K562 (cell line): Measurements from ENCODE around the gene POLN. TPM values are rescaled to one million over a fixed set of nuclear protein-coding genes. Genes with fewer than 3 reads are reported as not detected.

Experiments
- ADNP ChIP-seq: fragments of 200-800 bp; sonication (Bioruptor generic); IDR thresholded peaks from 2 replicates; pipeline ENCODE4 v1.6.1; 2016; ENCODE audit warnings: missing genetic modification characterization, missing compliant biosample characterization
- BRD4 ChIP-seq: fragments of 200-600 bp; sonication (generic); IDR thresholded peaks from 2 replicates; pipeline ENCODE4 v1.6.1; 2017; ENCODE audit warnings: inconsistent platforms
- CAMTA2 ChIP-seq: fragments of 250-450 bp; sonication (Bioruptor Pico); conservative IDR thresholded peaks from 2 replicates; pipeline ENCODE4 v1.5.1; 2022
- CBX2 ChIP-seq: fragments of 200-600 bp; sonication (generic); IDR thresholded peaks from one replicate; pipeline ENCODE4 v1.6.1; 2012; ENCODE audit warnings: mild to moderate bottlenecking, low read length, inconsistent platforms; ENCODE audit not compliant: insufficient read depth, poor library complexity, severe bottlenecking
- EWSR1 ChIP-seq: fragments of 450-650 bp; IDR thresholded peaks from 2 replicates; pipeline ENCODE4 v1.6.1; 2018; ENCODE audit warnings: borderline replicate concordance, mild to moderate bottlenecking, low read depth, moderate library complexity; ENCODE audit not compliant: partially characterized antibody
- FOS ChIP-seq: IDR thresholded peaks from 3 replicates; pipeline ENCODE4 v1.6.1; 2011; ENCODE audit not compliant: insufficient read length; ENCODE audit errors: extremely low read depth
- HNRNPLL ChIP-seq: fragments of 200-400 bp; formaldehyde crosslinking; IDR thresholded peaks from 2 replicates; pipeline ENCODE4 v1.6.1; 2017; ENCODE audit warnings: low read length, low read depth, mild to moderate bottlenecking; ENCODE audit not compliant: poor library complexity, severe bottlenecking
- JUN ChIP-seq, 2 experiments: sonication (generic) in 1 of 2; formaldehyde crosslinking in 1 of 2; IDR thresholded peaks; 2 replicates each; pipeline versions ENCODE4 v1.6.1 to v1.8.0; 2012 to 2022; ENCODE audit warnings: borderline replicate concordance in 2 of 2, mild to moderate bottlenecking in 2 of 2, improper control_type of control experiment in 1 of 2, low read depth in 1 of 2, low read length in 1 of 2, missing genetic modification reagents in 1 of 2
- KLF1 ChIP-seq: fragments of 450-650 bp; IDR thresholded peaks from 2 replicates; pipeline ENCODE4 v1.6.1; 2016; ENCODE audit warnings: missing genetic modification characterization, missing compliant biosample characterization
- MYC ChIP-seq, 2 experiments: fragments of 250-450 bp in 1 of 2; sonication (Bioruptor Pico) in 1 of 2; IDR thresholded peaks; 2 replicates each; pipeline versions ENCODE4 v1.5.1 to v1.6.1; 2012 to 2021; ENCODE audit warnings: low read depth in 2 of 2, borderline replicate concordance in 1 of 2, improper control_type of control experiment in 1 of 2, low read length in 1 of 2, mild to moderate bottlenecking in 1 of 2, moderate library complexity in 1 of 2
- NRF1 ChIP-seq, 2 experiments: fragments of 450-650 bp; IDR thresholded peaks in 1 of 2; conservative IDR thresholded peaks in 1 of 2; 2 replicates each; pipeline ENCODE4 v1.6.1; 2014; ENCODE audit warnings: mild to moderate bottlenecking in 2 of 2
- RBFOX2 ChIP-seq: fragments of 200-400 bp; formaldehyde crosslinking; IDR thresholded peaks from 2 replicates; pipeline ENCODE4 v1.6.1; 2017; ENCODE audit warnings: low read depth, mild to moderate bottlenecking, low read length, moderate library complexity
- SLC30A9 ChIP-seq: fragments of 250-450 bp; sonication (Bioruptor Pico); IDR thresholded peaks from 2 replicates; pipeline ENCODE4 v1.8.0; 2022; ENCODE audit warnings: mild to moderate bottlenecking, moderate library complexity
- SMARCB1 ChIP-seq: IDR thresholded peaks from 2 replicates; pipeline ENCODE4 v1.6.1; 2011; ENCODE audit warnings: improper control_type of control experiment, low read depth; ENCODE audit not compliant: insufficient read length
- SRSF3 ChIP-seq: fragments of 200-400 bp; formaldehyde crosslinking; IDR thresholded peaks from 2 replicates; pipeline ENCODE4 v1.6.1; 2016; ENCODE audit warnings: mild to moderate bottlenecking, low read length, moderate library complexity; ENCODE audit not compliant: insufficient read depth
- THAP7 ChIP-seq: fragments of 250-450 bp; sonication (Bioruptor Pico); IDR thresholded peaks from 2 replicates; pipeline ENCODE4 v1.5.0; 2021
- ZBTB1 ChIP-seq: sonication (generic); formaldehyde crosslinking; IDR thresholded peaks from 2 replicates; pipeline ENCODE4 v1.8.1; 2023; ENCODE audit warnings: missing genetic modification reagents, low read depth, mild to moderate bottlenecking, borderline replicate concordance
- ZNF140 ChIP-seq: fragments of 250-450 bp; sonication (Bioruptor Pico); IDR thresholded peaks from 2 replicates; pipeline ENCODE4 v1.8.0; 2021; ENCODE audit warnings: moderate library complexity, mild to moderate bottlenecking, inconsistent platforms
- ZNF408 ChIP-seq: fragments of 250-450 bp; sonication (Bioruptor Pico); IDR thresholded peaks from 2 replicates; pipeline ENCODE4 v1.4.0; 2020; ENCODE audit warnings: low read depth, mild to moderate bottlenecking, moderate library complexity
- polyA plus RNA-seq, 8 experiments: library from polyadenylated mRNA; depleted of rRNA in 4 of 8; stranded (reverse) in 5 of 8; unstranded in 3 of 8; fragments of >200 nt; fragmentation: Nextera tagmentation in 2 of 8; fragmentation: Illumina TruSeq in 1 of 8; extraction: Ambion mirVana in 2 of 8; extraction: Trizol in 1 of 8; gene quantifications; 2 replicates each; pipeline versions ENCODE4 v1.2.1 to v1.2.3, GENCODE V29; 2011 to 2014; ENCODE audit warnings: inconsistent platforms in 1 of 8, missing spikeins in 1 of 8
- total RNA-seq, 7 experiments: library from RNA; depleted of rRNA in 6 of 7; stranded (reverse); fragments of >200 nt in 6 of 7; fragmentation: Illumina TruSeq in 2 of 7; extraction: Trizol in 2 of 7; gene quantifications; 2 replicates each; pipeline versions ENCODE4 v1.2.1 to v1.2.3, GENCODE V29; 2011 to 2021; ENCODE audit warnings: low replicate concordance in 1 of 7
- TF ChIP-seq, protein P1 (sequence below): fragments of 450-650 bp; conservative IDR thresholded peaks from 2 replicates; pipeline ENCODE4 v1.6.1; 2016; ENCODE audit warnings: missing genetic modification characterization, low read depth, mild to moderate bottlenecking, control low read depth, missing compliant biosample characterization
- TF ChIP-seq, protein P2 (sequence below), 2 experiments: fragments of 450-650 bp in 1 of 2; IDR thresholded peaks; 2 replicates each; pipeline ENCODE4 v1.6.1; 2011 to 2017; ENCODE audit warnings: low read depth in 2 of 2, antibody characterized with exemption in 1 of 2, borderline replicate concordance in 1 of 2, low read length in 1 of 2, mild to moderate bottlenecking in 1 of 2, mixed read lengths in 1 of 2; ENCODE audit not compliant: control insufficient read depth in 1 of 2

The POLN gene
- total and polyA plus RNA-seq, 9 of the 15 experiments (the other 6 are each of a cell fraction or from before 2014, with no cell fraction given): 0.08 to 0.91 (median 0.32) TPM

DNA sequence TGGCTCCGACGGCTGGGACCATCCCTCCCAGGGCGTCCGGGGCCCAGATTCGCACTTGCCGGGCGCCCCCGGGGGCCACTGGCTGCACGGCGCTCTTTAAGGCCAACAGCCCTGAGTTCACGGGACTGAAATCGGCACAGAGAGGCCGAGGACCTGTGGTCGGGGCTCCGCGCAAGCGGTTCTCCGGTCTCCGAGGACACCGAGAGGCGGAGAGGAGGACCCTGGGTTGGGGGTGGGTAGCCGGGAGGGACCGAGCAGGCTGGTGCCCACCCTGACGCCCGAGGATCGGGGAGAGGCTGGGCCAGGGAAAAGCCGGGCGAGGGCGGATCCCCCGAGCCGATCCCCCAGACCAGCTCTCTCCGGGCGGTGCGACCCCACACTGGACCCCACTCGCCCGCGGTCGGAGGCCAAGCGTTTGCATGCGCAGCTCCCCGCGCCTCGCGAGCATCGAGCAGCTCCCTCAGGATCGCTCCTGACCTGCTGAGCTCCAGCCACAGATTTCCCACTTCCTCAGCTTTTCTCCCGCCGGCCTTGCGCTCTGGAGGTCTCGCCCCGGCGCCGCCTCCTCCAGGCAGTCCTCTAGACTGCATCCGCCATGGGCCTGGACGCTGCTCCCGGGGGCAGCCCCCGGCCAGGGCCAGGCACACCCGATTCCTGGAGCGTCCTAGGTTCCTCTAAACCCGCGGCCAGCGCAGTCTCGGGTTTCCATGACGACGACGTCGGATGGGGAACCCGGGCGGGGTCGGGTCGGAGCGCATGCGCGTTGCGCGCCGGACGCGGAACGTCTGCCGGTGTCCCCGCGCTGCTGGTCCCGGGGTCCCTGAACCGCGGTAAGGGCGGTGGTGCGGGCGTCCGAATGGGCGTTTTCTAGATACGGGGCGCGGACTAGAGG is 200.4 kb downstream of the POLN start (continued):
- TF ChIP-seq, protein P1, sequence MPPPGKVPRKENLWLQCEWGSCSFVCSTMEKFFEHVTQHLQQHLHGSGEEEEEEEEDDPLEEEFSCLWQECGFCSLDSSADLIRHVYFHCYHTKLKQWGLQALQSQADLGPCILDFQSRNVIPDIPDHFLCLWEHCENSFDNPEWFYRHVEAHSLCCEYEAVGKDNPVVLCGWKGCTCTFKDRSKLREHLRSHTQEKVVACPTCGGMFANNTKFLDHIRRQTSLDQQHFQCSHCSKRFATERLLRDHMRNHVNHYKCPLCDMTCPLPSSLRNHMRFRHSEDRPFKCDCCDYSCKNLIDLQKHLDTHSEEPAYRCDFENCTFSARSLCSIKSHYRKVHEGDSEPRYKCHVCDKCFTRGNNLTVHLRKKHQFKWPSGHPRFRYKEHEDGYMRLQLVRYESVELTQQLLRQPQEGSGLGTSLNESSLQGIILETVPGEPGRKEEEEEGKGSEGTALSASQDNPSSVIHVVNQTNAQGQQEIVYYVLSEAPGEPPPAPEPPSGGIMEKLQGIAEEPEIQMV: no peak
- TF ChIP-seq SRSF3: no peak
- TF ChIP-seq ZBTB1 (CRISPR knock-in tag): peak; percentile 28; the same call in 1 of the 2 replicates
- peak; percentile 96 to 97 for TF ChIP-seq NRF1 (conservative IDR thresholded peaks at IDR 0.05 in 1 of 2, IDR thresholded peaks at IDR 0.05 in 1 of 2)
- no peak for TF ChIP-seq FOS
- peak; percentile 63 for TF ChIP-seq HNRNPLL
- TF ChIP-seq ADNP (tag): peak; percentile 75
- TF ChIP-seq, protein P2, sequence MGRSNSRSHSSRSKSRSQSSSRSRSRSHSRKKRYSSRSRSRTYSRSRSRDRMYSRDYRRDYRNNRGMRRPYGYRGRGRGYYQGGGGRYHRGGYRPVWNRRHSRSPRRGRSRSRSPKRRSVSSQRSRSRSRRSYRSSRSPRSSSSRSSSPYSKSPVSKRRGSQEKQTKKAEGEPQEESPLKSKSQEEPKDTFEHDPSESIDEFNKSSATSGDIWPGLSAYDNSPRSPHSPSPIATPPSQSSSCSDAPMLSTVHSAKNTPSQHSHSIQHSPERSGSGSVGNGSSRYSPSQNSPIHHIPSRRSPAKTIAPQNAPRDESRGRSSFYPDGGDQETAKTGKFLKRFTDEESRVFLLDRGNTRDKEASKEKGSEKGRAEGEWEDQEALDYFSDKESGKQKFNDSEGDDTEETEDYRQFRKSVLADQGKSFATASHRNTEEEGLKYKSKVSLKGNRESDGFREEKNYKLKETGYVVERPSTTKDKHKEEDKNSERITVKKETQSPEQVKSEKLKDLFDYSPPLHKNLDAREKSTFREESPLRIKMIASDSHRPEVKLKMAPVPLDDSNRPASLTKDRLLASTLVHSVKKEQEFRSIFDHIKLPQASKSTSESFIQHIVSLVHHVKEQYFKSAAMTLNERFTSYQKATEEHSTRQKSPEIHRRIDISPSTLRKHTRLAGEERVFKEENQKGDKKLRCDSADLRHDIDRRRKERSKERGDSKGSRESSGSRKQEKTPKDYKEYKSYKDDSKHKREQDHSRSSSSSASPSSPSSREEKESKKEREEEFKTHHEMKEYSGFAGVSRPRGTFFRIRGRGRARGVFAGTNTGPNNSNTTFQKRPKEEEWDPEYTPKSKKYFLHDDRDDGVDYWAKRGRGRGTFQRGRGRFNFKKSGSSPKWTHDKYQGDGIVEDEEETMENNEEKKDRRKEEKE (IDR thresholded peaks at IDR 0.05; ENCODE audit: borderline replicate concordance in 1 of 2, control insufficient read depth in 1 of 2, low read depth in 2 of 2, low read length in 1 of 2): no peak
- TF ChIP-seq SMARCB1: no peak
- TF ChIP-seq ZNF140 (CRISPR knock-in tag): no peak
- no peak for TF ChIP-seq ZNF408 (CRISPR knock-in tag)
- TF ChIP-seq CAMTA2 (CRISPR knock-in tag): no peak
- no peak for TF ChIP-seq THAP7 (CRISPR knock-in tag)
- TF ChIP-seq BRD4: no peak
- TF ChIP-seq JUN (IDR thresholded peaks at IDR 0.05; ENCODE audit: borderline replicate concordance, low read depth, low read length): no peak
- TF ChIP-seq JUN (CRISPR knock-in tag; IDR thresholded peaks at IDR 0.05; ENCODE audit: borderline replicate concordance): no peak
- no peak for TF ChIP-seq EWSR1
- TF ChIP-seq CBX2: no peak
- peak; percentile 70 for TF ChIP-seq RBFOX2
- no peak for TF ChIP-seq MYC (IDR thresholded peaks at IDR 0.05; ENCODE audit: low read depth, low read length)
- no peak for TF ChIP-seq MYC (CRISPR knock-in tag; IDR thresholded peaks at IDR 0.05; ENCODE audit: borderline replicate concordance, low read depth)
- no peak for TF ChIP-seq SLC30A9 (CRISPR knock-in tag)
- TF ChIP-seq KLF1 (tag): no peak
